OCI-M2 (cell line): ENCODE measurements around the gene PIP5K1C.
"Not testable (repeated sequence)": the region's sequence is repeated elsewhere in the genome, so short reads cannot be mapped to it uniquely, and the experiment has no call there.

Source experiments
- DNase-seq: peaks from one replicate; lab custom pipeline; 2025; ENCODE audit not compliant: unreplicated experiment; lab: John Stamatoyannopoulos, UW

PIP5K1C gene

GRCh38 chr19:3648037-3648905 lies 52.0 kb downstream of the PIP5K1C start:
- DNase-seq = no peak

DNA sequence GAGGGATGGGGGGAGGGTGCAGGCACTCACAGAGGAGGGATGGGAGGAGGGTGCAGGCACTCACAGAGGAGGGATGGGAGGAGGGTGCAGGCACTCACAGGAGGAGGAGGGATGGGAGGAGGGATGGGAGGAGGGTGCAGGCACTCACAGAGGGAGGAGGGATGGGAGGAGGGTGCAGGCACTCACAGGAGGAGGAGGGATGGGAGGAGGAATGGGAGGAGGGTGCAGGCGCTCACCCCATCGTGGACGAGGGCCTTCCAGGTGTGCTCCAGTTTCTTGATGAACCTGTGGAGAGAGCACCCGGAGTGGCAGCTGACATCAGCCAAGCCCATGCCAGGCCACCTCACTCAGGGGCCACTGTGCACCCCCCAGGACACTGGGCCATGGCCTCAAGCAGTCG lies 53.2 kb downstream of the PIP5K1C start:
- not testable (repeated sequence) for DNase-seq

DNA sequence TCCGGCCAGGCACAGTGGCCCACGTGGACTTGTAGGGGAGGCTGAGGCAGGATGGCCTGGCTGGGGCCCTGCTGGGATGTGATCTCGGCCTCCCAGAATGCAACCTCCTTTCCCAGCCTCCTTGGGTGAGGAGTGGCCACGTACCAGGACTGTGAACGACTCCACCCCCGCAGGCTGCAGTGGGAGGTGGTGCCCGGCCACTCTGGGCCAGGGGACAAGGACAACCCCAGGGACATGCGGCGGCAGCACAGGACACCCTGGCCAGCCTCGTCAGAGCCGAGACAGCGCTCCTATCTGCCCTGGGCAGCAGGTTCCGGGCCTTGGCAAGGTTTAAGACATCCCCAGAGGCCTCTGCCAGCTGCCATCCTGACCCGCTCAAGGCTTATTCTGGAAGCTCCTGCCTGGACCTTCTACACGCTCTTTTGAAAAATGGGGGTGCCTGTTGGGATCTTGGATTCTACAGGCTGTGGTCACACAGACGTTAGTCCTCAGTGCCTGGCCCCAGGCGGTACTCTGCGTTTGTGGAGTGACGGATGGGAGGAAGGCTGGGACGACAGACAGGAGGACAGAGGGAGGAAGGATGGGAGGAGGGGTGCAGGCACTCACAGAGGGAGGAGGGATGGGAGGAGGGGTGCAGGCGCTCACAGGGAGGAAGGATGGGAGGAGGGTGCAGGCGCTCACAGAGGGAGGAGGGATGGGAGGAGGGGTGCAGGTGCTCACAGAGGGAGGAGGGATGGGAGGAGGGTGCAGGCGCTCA lies 53.8 kb downstream of the PIP5K1C start:
- DNase-seq = no peak

GRCh38 chr19:3645726-3646125 lies 54.5 kb downstream of the PIP5K1C start:
- DNase-seq = no peak

DNA sequence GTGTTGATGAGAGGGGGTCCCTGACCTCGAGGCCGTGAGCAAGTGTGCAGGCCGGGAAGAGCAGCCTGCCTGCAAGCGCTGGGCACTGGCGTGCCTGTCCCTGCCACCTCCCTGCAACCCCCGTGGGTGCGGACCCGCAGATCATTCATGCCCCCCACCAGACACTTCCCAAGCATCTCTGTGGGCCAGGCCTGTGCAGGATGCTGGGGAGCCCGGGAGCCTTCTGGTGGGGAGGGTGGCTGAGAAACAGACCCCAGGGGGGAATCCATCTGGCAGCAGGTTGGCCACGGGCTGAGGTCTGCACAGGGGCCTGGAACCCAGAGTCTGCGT lies 55.2 kb downstream of the PIP5K1C start:
- no peak for DNase-seq

DNA sequence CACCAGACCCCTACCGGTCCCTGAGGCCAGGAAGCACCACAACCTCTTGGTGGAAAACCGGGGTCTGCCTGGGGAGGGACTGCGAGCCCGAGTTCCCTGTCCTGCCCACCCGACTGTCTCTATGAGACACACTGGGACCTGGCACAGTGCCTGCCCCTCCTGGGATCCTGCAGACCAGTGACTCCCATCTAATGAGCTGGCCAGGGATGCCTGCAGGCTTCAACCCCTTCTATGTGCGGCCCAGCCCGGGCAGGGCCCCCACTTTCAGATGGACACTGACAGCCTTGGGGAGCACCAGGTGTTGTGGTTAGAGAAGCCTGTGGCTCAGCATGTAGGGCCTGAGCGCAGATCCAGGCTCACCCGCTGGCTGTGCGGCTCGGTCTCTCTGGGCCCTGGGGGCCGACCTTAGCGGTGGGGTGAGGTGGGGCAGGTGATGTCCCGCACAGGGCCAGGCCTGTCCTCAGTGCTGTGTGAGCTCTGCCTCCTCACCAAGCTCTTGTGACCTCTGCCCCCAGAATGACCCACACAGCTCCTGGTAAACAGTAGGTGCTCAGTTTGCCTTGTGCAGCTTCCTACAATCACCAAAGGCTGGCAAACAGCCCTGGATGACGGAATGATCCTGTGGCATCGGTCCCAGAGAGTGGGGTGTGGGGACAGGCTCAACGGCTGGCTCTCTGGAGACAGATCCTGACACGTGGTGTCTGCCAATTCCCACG lies 55.8 kb downstream of the PIP5K1C start:
- no peak for DNase-seq

- no peak for DNase-seq
Observed at GRCh38 chr19:3643674-3644313, 56.5 kb downstream of the PIP5K1C start.

- DNase-seq = no peak
Observed at GRCh38 chr19:3642987-3643673, 57.1 kb downstream of the PIP5K1C start.

- DNase-seq = no peak
Observed at GRCh38 chr19:3642296-3642695, 58.0 kb downstream of the PIP5K1C start.

- DNase-seq = no peak
Observed at GRCh38 chr19:3641515-3642269, 58.6 kb downstream of the PIP5K1C start.

DNA sequence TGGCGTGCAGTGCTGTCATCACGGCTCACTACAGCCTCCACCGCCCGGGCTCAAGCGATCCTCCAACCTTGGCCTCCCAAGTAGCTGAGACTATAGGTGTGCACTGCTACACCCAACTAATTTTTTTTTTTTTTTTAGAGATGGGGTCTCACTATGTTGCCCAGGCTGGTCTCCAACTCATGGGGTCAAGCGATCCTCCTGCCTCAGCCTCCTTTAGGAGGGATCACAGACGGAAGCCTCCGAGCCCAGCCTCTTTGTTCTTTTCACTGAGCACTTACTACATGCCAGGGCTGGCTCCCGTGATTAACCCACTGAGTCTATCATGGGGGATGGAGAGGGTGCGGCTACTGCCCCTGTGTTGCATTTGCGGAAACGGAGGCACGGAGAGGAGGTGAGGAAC lies 60.8 kb downstream of the PIP5K1C start:
- no peak for DNase-seq

GRCh38 chr19:3638208-3639193 lies 61.8 kb downstream of the PIP5K1C start:
- no peak for DNase-seq

- DNase-seq = no peak
Observed at GRCh38 chr19:3637621-3638020, 62.6 kb downstream of the PIP5K1C start.

GRCh38 chr19:3636962-3637361 lies 63.3 kb downstream of the PIP5K1C start:
- no peak for DNase-seq

GRCh38 chr19:3636506-3636905 lies 63.8 kb downstream of the PIP5K1C start:
- no peak for DNase-seq

DNA sequence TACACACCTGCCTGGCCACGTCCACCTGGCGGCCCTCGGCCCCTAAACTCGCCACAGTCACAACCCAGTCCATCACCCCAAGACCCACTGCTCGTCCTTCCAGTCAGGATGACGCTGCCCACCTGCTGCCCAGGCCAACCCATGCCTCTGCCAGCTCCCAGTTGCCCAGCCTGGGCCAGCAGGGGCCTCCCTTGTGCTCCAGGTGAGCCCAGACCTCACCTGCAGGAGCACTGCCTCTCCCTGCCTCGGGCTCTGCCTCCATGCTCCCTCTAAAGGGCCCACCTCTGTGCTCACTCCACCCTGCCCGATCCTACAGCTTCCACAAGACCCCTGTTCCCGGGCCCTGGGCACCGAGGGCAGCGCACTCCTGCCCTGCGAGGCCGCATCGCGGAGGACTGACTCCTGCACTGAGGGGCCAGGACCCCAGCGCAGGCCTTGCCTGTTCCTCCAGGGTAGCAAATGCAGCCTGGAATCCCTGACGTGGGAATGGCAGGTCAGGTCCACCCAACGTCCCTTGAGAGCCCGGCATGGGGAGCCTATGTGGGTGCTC lies 65.7 kb downstream of the PIP5K1C start:
- no peak for DNase-seq

GRCh38 chr19:3633559-3633988 lies 66.7 kb downstream of the PIP5K1C start:
- no peak for DNase-seq

GRCh38 chr19:3632739-3633558 lies 67.3 kb downstream of the PIP5K1C start:
- DNase-seq = no peak
